NCI-H1417 (cell line): ENCODE results near the gene LRRC8B.
A peak's percentile ranks its signal among the peaks of the same experiment; 100 is the strongest.

Source experiments
- DNase-seq, 3 experiments: peaks; one replicate each; lab custom pipeline; 2025; lab: John Stamatoyannopoulos, UW

The LRRC8B gene

GRCh38 chr1:89584211-89584610, 59.6 kb downstream of the LRRC8B start:
- no peak for DNase-seq

GRCh38 chr1:89584781-89585180, 60.2 kb downstream of the LRRC8B start:
- DNase-seq: no peak

GRCh38 chr1:89587729-89588161, 63.1 kb downstream of the LRRC8B start:
- DNase-seq: no peak

GRCh38 chr1:89588480-89588879, 63.9 kb downstream of the LRRC8B start:
- DNase-seq: no peak

GRCh38 chr1:89589515-89589914, 64.9 kb downstream of the LRRC8B start:
- DNase-seq: no peak

- no peak for DNase-seq
These were observed 65.9 kb downstream of the LRRC8B start for GRCh38 chr1:89590341-89591080.

- peak in 1 of 3 experiments; percentile 9 for DNase-seq
These were observed 68.3 kb downstream of the LRRC8B start for GRCh38 chr1:89592861-89593302.

- DNase-seq: no peak
These were observed 69.6 kb downstream of the LRRC8B start for GRCh38 chr1:89594096-89594740.

GRCh38 chr1:89596698-89597097, 72.1 kb downstream of the LRRC8B start:
- peak in 1 of 3 experiments; percentile 27 for DNase-seq

- peak; percentile 27 to 70 (median 33) for DNase-seq
These were observed 74.1 kb downstream of the LRRC8B start for GRCh38 chr1:89598450-89599331.

- DNase-seq: no peak
These were observed 74.7 kb downstream of the LRRC8B start for GRCh38 chr1:89599332-89599630.

GRCh38 chr1:89600451-89601224, 76.0 kb downstream of the LRRC8B start:
- DNase-seq: peak in 1 of 3 experiments; percentile 7

- DNase-seq: no peak
These were observed 78.3 kb downstream of the LRRC8B start for GRCh38 chr1:89602871-89603404.

- no peak for DNase-seq
These were observed 79.2 kb downstream of the LRRC8B start for GRCh38 chr1:89603651-89604413.

GRCh38 chr1:89604414-89604735, 79.7 kb downstream of the LRRC8B start:
- no peak for DNase-seq

GRCh38 chr1:89605692-89606091, 81.1 kb downstream of the LRRC8B start:
- no peak for DNase-seq

GRCh38 chr1:89606227-89606980, 81.8 kb downstream of the LRRC8B start:
- no peak for DNase-seq

GRCh38 chr1:89607156-89607555, 82.5 kb downstream of the LRRC8B start:
- DNase-seq: no peak

- DNase-seq: no peak
These were observed 83.1 kb downstream of the LRRC8B start for GRCh38 chr1:89607586-89608318.
